K562 (cell line): ENCODE measurements around the gene NFIC. TPM values are rescaled to one million over a fixed set of nuclear protein-coding genes. Genes with fewer than 3 reads are reported as not detected.

Source experiments
- ATAC-seq: fragments of 200-7000 bp; cut with Tn5 transposase; 3 replicates; pipeline ENCODE4 v1.9.1; 2020; ENCODE audit warnings: moderate library complexity
- BruUV-seq: library from RNA; stranded (reverse); fragments of 400-500 nt; replicated peaks from 2 replicates; lab custom pipeline; 2021; lab: Mats Ljungman, UMichigan
- CTCF ChIA-PET: fragments of 300-600 bp; formaldehyde crosslinking; extraction: SDS; loops from one replicate; lab custom pipeline; 2021; ENCODE audit warnings: low intra/inter-chr PET ratio; lab: Yijun Ruan, JAX
- POLR2A ChIA-PET: fragments of 300-600, 350-650 bp; sonication (Branson Sonifier 250); formaldehyde crosslinking; extraction: SDS; loops from one replicate; lab custom pipeline; 2021; ENCODE audit warnings: antibody characterized with exemption, inconsistent platforms; lab: Yijun Ruan, JAX
- DNase-seq, 4 experiments: peaks; one replicate each; pipeline versions ENCODE4 v3.0.0 to v3.0.0-alpha.2; 2011 to 2018; ENCODE audit warnings: low spot score in 3 of 4, mixed read lengths in 3 of 4; ENCODE audit errors: extremely low read depth in 1 of 4
- FAIRE-seq: peaks from 2 replicates; lab custom pipeline; 2011; peaks lifted over from hg19 to GRCh38; lab: Jason Lieb, UNC
- H2AFZ ChIP-seq: 2 replicates; pipeline ENCODE4 v1.6.0; 2011; ENCODE audit warnings: low read depth, low read length, control low read depth, inconsistent platforms
- H3K27ac ChIP-seq: fragments of 200-600 bp; 3 replicates; pipeline ENCODE4 v1.8.0; 2011; ENCODE audit warnings: low read depth, mild to moderate bottlenecking, control low read depth, inconsistent platforms, low read length, moderate library complexity, mixed read lengths; ENCODE audit errors: extremely low read depth
- H3K27me3 ChIP-seq, 2 experiments: fragments of 300-600 bp in 1 of 2; 2 replicates in 1 of 2; 3 replicates in 1 of 2; pipeline versions ENCODE4 v1.6.0 to v1.8.0; 2011; ENCODE audit warnings: inconsistent platforms in 2 of 2, low read length in 2 of 2, mild to moderate bottlenecking in 1 of 2, mixed read lengths in 1 of 2, moderate library complexity in 1 of 2; ENCODE audit not compliant: control insufficient read depth in 2 of 2, insufficient read depth in 2 of 2
- H3K36me3 ChIP-seq: fragments of 300-600 bp; 3 replicates; pipeline ENCODE4 v1.8.0; 2011; ENCODE audit warnings: mild to moderate bottlenecking, low read length, inconsistent platforms; ENCODE audit not compliant: control insufficient read depth, insufficient read depth
- H3K4me1 ChIP-seq, 2 experiments: fragments of 200-600 bp in 1 of 2; replicated peaks in 1 of 2; 2 replicates in 1 of 2; 3 replicates in 1 of 2; pipeline versions ENCODE4 v1.5.1 to v1.8.0; 2011; ENCODE audit warnings: inconsistent platforms in 2 of 2, low read length in 2 of 2, mild to moderate bottlenecking in 1 of 2, mixed read lengths in 1 of 2, moderate library complexity in 1 of 2; ENCODE audit not compliant: control insufficient read depth in 2 of 2, insufficient read depth in 2 of 2
- H3K4me2 ChIP-seq: 2 replicates; pipeline ENCODE4 v1.6.1; 2011; ENCODE audit warnings: low read length, control low read depth, inconsistent platforms, mixed read lengths; ENCODE audit not compliant: insufficient read depth
- H3K4me3 ChIP-seq: fragments of 200-600 bp; sonication (generic), shearing (Covaris generic); 2 replicates; pipeline ENCODE4 v1.5.1; 2016; ENCODE audit warnings: control low read depth, inconsistent platforms
- H3K79me2 ChIP-seq: fragments of 200-600 bp; 3 replicates; pipeline ENCODE4 v1.8.0; 2011; ENCODE audit warnings: low read length, inconsistent platforms; ENCODE audit not compliant: control insufficient read depth, insufficient read depth
- H3K9ac ChIP-seq, 2 experiments: 2 replicates each; pipeline versions ENCODE4 v1.6.0 to v1.6.1; 2011; ENCODE audit warnings: low read depth in 2 of 2, low read length in 2 of 2, control low read depth in 1 of 2, inconsistent platforms in 1 of 2, mild to moderate bottlenecking in 1 of 2, mixed read lengths in 1 of 2; ENCODE audit not compliant: insufficient read depth in 1 of 2
- H3K9me1 ChIP-seq: one replicate; pipeline ENCODE4 v1.6.0; 2011; ENCODE audit warnings: inconsistent platforms, mild to moderate bottlenecking, low read length, moderate library complexity; ENCODE audit not compliant: control insufficient read depth, insufficient read depth
- H3K9me3 ChIP-seq: replicated peaks from 2 replicates; pipeline ENCODE4 v1.5.1; 2011; ENCODE audit warnings: low read depth, low read length, inconsistent platforms; ENCODE audit not compliant: control insufficient read depth, insufficient read depth
- H4K20me1 ChIP-seq: replicated peaks from 2 replicates; pipeline ENCODE4 v1.6.1; 2011; ENCODE audit warnings: low read length, inconsistent platforms, mixed read lengths; ENCODE audit not compliant: control insufficient read depth, insufficient read depth
- BCL6 ChIP-seq: fragments of 250-450 bp; sonication (Bioruptor Pico); IDR thresholded peaks from 2 replicates; pipeline ENCODE4 v1.4.0; 2020
- E2F3 ChIP-seq: fragments of 250-450 bp; sonication (Bioruptor Pico); IDR thresholded peaks from 2 replicates; pipeline ENCODE4 v1.4.0; 2020; ENCODE audit warnings: mild to moderate bottlenecking
- HES1 ChIP-seq: fragments of 450-650 bp; IDR thresholded peaks from 2 replicates; pipeline ENCODE4 v1.6.1; 2016; ENCODE audit warnings: low read depth, mild to moderate bottlenecking, moderate library complexity
- NR3C1 ChIP-seq: sonication (generic); formaldehyde crosslinking; IDR thresholded peaks from 2 replicates; pipeline ENCODE4 v1.8.1; 2022; ENCODE audit warnings: missing genetic modification reagents
- POLR2G ChIP-seq: fragments of 200-400 bp; formaldehyde crosslinking; IDR thresholded peaks from 2 replicates; pipeline ENCODE4 v1.6.1; 2017; ENCODE audit warnings: low read depth, mild to moderate bottlenecking, antibody characterized with exemption, low read length, moderate library complexity
- RBM22 ChIP-seq: fragments of 200-400 bp; formaldehyde crosslinking; IDR thresholded peaks from 2 replicates; pipeline ENCODE4 v1.6.1; 2018; ENCODE audit warnings: low read length, low read depth; ENCODE audit not compliant: poor library complexity, severe bottlenecking
- TOE1 ChIP-seq, 2 experiments: fragments of 450-650 bp in 1 of 2; sonication (generic) in 1 of 2; formaldehyde crosslinking in 1 of 2; IDR thresholded peaks; 2 replicates each; pipeline versions ENCODE4 v1.7.1 to v1.8.0; 2016 to 2022; ENCODE audit warnings: borderline replicate concordance in 2 of 2, mild to moderate bottlenecking in 2 of 2, antibody characterized with exemption in 1 of 2, inconsistent platforms in 1 of 2, low read depth in 1 of 2, missing genetic modification reagents in 1 of 2, moderate library complexity in 1 of 2
- VEZF1 ChIP-seq: fragments of 200-800 bp; sonication (Bioruptor generic); IDR thresholded peaks from 2 replicates; pipeline ENCODE4 v1.6.1; 2017; ENCODE audit warnings: missing genetic modification characterization, missing compliant biosample characterization
- ZBTB33 ChIP-seq: sonication (generic); formaldehyde crosslinking; IDR thresholded peaks from 2 replicates; pipeline ENCODE4 v1.8.1; 2023; ENCODE audit warnings: mild to moderate bottlenecking, missing genetic modification reagents
- WGBS: fragments of 100-300 bp; shearing (Covaris generic); methylation state at CpG from one replicate; pipeline ENCODE4 v1.1.6; 2016; ENCODE audit warnings: low coverage, mixed read lengths; ENCODE audit not compliant: insufficient coverage; ENCODE audit errors: missing lambda C conversion rate; 5-methylcytosine and 5-hydroxymethylcytosine counted together
- in situ Hi-C: fragments of 300-500 bp; cut with MboI; formaldehyde crosslinking; loops from 4 replicates; pipeline ENCODE4 v1.15.0; 2018; ENCODE audit warnings: inconsistent platforms, mixed read lengths
- intact Hi-C: fragments of 100-400 bp; cut with micrococcal nuclease; formaldehyde crosslinking; loops from 2 replicates; pipeline ENCODE4 v1.14.2; 2022
- polyA plus RNA-seq, 8 experiments: library from polyadenylated mRNA; depleted of rRNA in 4 of 8; stranded (reverse) in 5 of 8; unstranded in 3 of 8; fragments of >200 nt; fragmentation: Nextera tagmentation in 2 of 8; fragmentation: Illumina TruSeq in 1 of 8; extraction: Ambion mirVana in 2 of 8; extraction: Trizol in 1 of 8; gene quantifications; 2 replicates each; pipeline versions ENCODE4 v1.2.1 to v1.2.3, GENCODE V29; 2011 to 2014; ENCODE audit warnings: inconsistent platforms in 1 of 8, missing spikeins in 1 of 8
- total RNA-seq, 7 experiments: library from RNA; depleted of rRNA in 6 of 7; stranded (reverse); fragments of >200 nt in 6 of 7; fragmentation: Illumina TruSeq in 2 of 7; extraction: Trizol in 2 of 7; gene quantifications; 2 replicates each; pipeline versions ENCODE4 v1.2.1 to v1.2.3, GENCODE V29; 2011 to 2021; ENCODE audit warnings: low replicate concordance in 1 of 7

Gene NFIC
- total and polyA plus RNA-seq, 9 of the 15 experiments (the other 6 are each of a cell fraction or from before 2014, with no cell fraction given) = 0.71 to 62.1 (median 6.9) TPM

- ChIA-PET POLR2A (no interaction called here), CTCF (no interaction called here)
- Histone ChIP-seq H3K9me1 (no peaks in the 10 kb centered on the region), H3K27me3 (no peaks in the 10 kb centered on the region), H3K27ac (no peak overlapping the region), H3K79me2 (peaks cover 5% of the 10 kb centered on the region; the same call in 2 of the 3 replicates), H3K4me3 (no peak overlapping the region), H3K4me2 (no peak overlapping the region), H4K20me1 (peaks cover 8% of the 10 kb centered on the region), H3K9ac (no peak overlapping the region), H3K36me3 (peaks cover 93% of the 10 kb centered on the region), H3K9me3 (no peaks in the 10 kb centered on the region), H2AFZ (no peak overlapping the region), H3K4me1 (peaks cover 3 to 44% of the 10 kb centered on the region in 2 experiments; a peak in 2 of 5 replicates)
- in situ Hi-C loops = no loop called here
- DNase-seq = no peak
- no TSS peak for BruUV-seq
- FAIRE-seq = no peak
- ATAC-seq = no peak
- TF ChIP-seq RBM22 (peak; percentile 85), POLR2G (peak; percentile 47), TOE1 (IDR thresholded peaks at IDR 0.05; ENCODE audit: borderline replicate concordance) (no peak), TOE1 (CRISPR knock-in tag; IDR thresholded peaks at IDR 0.05; ENCODE audit: borderline replicate concordance, low read depth) (no peak), HES1 (no peak), BCL6 (CRISPR knock-in tag) (no peak), E2F3 (CRISPR knock-in tag) (no peak), ZBTB33 (CRISPR knock-in tag) (peak; percentile 95), VEZF1 (CRISPR knock-in tag) (no peak), NR3C1 (CRISPR knock-in tag) (0 out of 2 replicates have a peak, but pooled peaks have one; percentile 13)
- WGBS = 91% methylated on average over 18 of the region's 25 CpGs
- intact Hi-C loops = no loop called here
Observed at GRCh38 chr19:3453840-3454239, 87.5 kb downstream of the NFIC start.
